Measurements from ENCODE around the gene INO80D. TPM values are rescaled to one million over a fixed set of nuclear protein-coding genes. Genes with fewer than 3 reads are reported as not detected.

The INO80D gene
- total and polyA plus RNA-seq, 2 of the 13 experiments (the other 11 are each of a cell fraction or from before 2014, with no cell fraction given), result 7.6 to 7.9 TPM

- TF ChIP-seq YY1 (IDR thresholded peaks at IDR 0.05; ENCODE audit: insufficient read depth, insufficient replicate concordance, low read depth, low read length) (no peak), ZBTB8A (CRISPR knock-in tag; IDR thresholded peaks at IDR 0.05; ENCODE audit: borderline replicate concordance, low read depth) (no peak), ZNF75D (CRISPR knock-in tag; IDR thresholded peaks at IDR 0.05; ENCODE audit: borderline replicate concordance) (no peak), DNMT3B (CRISPR knock-in tag; conservative IDR thresholded peaks at IDR 0.05) (no peak), ZNF788 (CRISPR knock-in tag; IDR thresholded peaks at IDR 0.05; ENCODE audit: borderline replicate concordance) (0 out of 2 replicates have a peak, but pooled peaks have one; percentile 37), TOE1 (CRISPR knock-in tag; IDR thresholded peaks at IDR 0.05) (no peak), PRDM10 (CRISPR knock-in tag; IDR thresholded peaks at IDR 0.05; ENCODE audit: low read depth) (no peak), DMTF1 (CRISPR knock-in tag; IDR thresholded peaks at IDR 0.05) (no peak), ZFP90 (CRISPR knock-in tag; IDR thresholded peaks at IDR 0.05; ENCODE audit: borderline replicate concordance) (no peak), FOXM1 (CRISPR knock-in tag; IDR thresholded peaks at IDR 0.05) (no peak), GLMP (CRISPR knock-in tag; IDR thresholded peaks at IDR 0.05; ENCODE audit: borderline replicate concordance) (no peak), MEF2D (CRISPR knock-in tag; IDR thresholded peaks at IDR 0.05) (no peak), ZNF101 (CRISPR knock-in tag; IDR thresholded peaks at IDR 0.05; ENCODE audit: borderline replicate concordance, low read depth) (no peak), ZFP36L1 (CRISPR knock-in tag; IDR thresholded peaks at IDR 0.05) (no peak), GATAD2A (CRISPR knock-in tag; IDR thresholded peaks at IDR 0.05) (peak; percentile 81), MATR3 (CRISPR knock-in tag; IDR thresholded peaks at IDR 0.05) (no peak), NRL (CRISPR knock-in tag; IDR thresholded peaks at IDR 0.05; ENCODE audit: borderline replicate concordance) (0 out of 2 replicates have a peak, but pooled peaks have one; percentile 26), CHD4 (IDR thresholded peaks at IDR 0.05; ENCODE audit: borderline replicate concordance, low read length) (no peak), GABPB1 (CRISPR knock-in tag; IDR thresholded peaks at IDR 0.05) (no peak), EP300 (IDR thresholded peaks at IDR 0.05; ENCODE audit: low read depth in 2 of 2, low read length in 2 of 2) (peak in 1 of 2 experiments; percentile 38; a peak in 1 of 4 replicates), EP300 (CRISPR knock-in tag; IDR thresholded peaks at IDR 0.05; ENCODE audit: borderline replicate concordance) (no peak; the same call in 1 of the 2 replicates), ZNF577 (CRISPR knock-in tag; IDR thresholded peaks at IDR 0.05; ENCODE audit: borderline replicate concordance, low read depth) (no peak), RAD51 (IDR thresholded peaks at IDR 0.05; ENCODE audit: borderline replicate concordance) (no peak)
Measured at GRCh38 chr2:205989271-205990071, 96.5 kb downstream of the INO80D start (continued).

Data from HepG2 (cell line).